K562 (cell line): Measurements from ENCODE around the gene TUT7. TPM values are rescaled to one million over a fixed set of nuclear protein-coding genes. Genes with fewer than 3 reads are reported as not detected.

Experiments used
- ATAC-seq: fragments of 200-7000 bp; cut with Tn5 transposase; 3 replicates; pipeline ENCODE4 v1.9.1; 2020; ENCODE audit warnings: moderate library complexity
- BruUV-seq: library from RNA; stranded (reverse); fragments of 400-500 nt; replicated peaks from 2 replicates; lab custom pipeline; 2021; lab: Mats Ljungman, UMichigan
- CTCF ChIA-PET: fragments of 300-600 bp; formaldehyde crosslinking; extraction: SDS; loops from one replicate; lab custom pipeline; 2021; ENCODE audit warnings: low intra/inter-chr PET ratio; lab: Yijun Ruan, JAX
- POLR2A ChIA-PET: fragments of 300-600, 350-650 bp; sonication (Branson Sonifier 250); formaldehyde crosslinking; extraction: SDS; loops from one replicate; lab custom pipeline; 2021; ENCODE audit warnings: antibody characterized with exemption, inconsistent platforms; lab: Yijun Ruan, JAX
- DNase-seq, 4 experiments: peaks; one replicate each; pipeline versions ENCODE4 v3.0.0 to v3.0.0-alpha.2; 2011 to 2018; ENCODE audit warnings: low spot score in 3 of 4, mixed read lengths in 3 of 4; ENCODE audit errors: extremely low read depth in 1 of 4
- FAIRE-seq: peaks from 2 replicates; lab custom pipeline; 2011; peaks lifted over from hg19 to GRCh38; lab: Jason Lieb, UNC
- H2AFZ ChIP-seq: 2 replicates; pipeline ENCODE4 v1.6.0; 2011; ENCODE audit warnings: low read depth, low read length, control low read depth, inconsistent platforms
- H3K27ac ChIP-seq: fragments of 200-600 bp; 3 replicates; pipeline ENCODE4 v1.8.0; 2011; ENCODE audit warnings: low read depth, mild to moderate bottlenecking, control low read depth, inconsistent platforms, low read length, moderate library complexity, mixed read lengths; ENCODE audit errors: extremely low read depth
- H3K27me3 ChIP-seq, 2 experiments: fragments of 300-600 bp in 1 of 2; 2 replicates in 1 of 2; 3 replicates in 1 of 2; pipeline versions ENCODE4 v1.6.0 to v1.8.0; 2011; ENCODE audit warnings: inconsistent platforms in 2 of 2, low read length in 2 of 2, mild to moderate bottlenecking in 1 of 2, mixed read lengths in 1 of 2, moderate library complexity in 1 of 2; ENCODE audit not compliant: control insufficient read depth in 2 of 2, insufficient read depth in 2 of 2
- H3K36me3 ChIP-seq: fragments of 300-600 bp; 3 replicates; pipeline ENCODE4 v1.8.0; 2011; ENCODE audit warnings: mild to moderate bottlenecking, low read length, inconsistent platforms; ENCODE audit not compliant: control insufficient read depth, insufficient read depth
- H3K4me1 ChIP-seq, 2 experiments: fragments of 200-600 bp in 1 of 2; replicated peaks in 1 of 2; 2 replicates in 1 of 2; 3 replicates in 1 of 2; pipeline versions ENCODE4 v1.5.1 to v1.8.0; 2011; ENCODE audit warnings: inconsistent platforms in 2 of 2, low read length in 2 of 2, mild to moderate bottlenecking in 1 of 2, mixed read lengths in 1 of 2, moderate library complexity in 1 of 2; ENCODE audit not compliant: control insufficient read depth in 2 of 2, insufficient read depth in 2 of 2
- H3K4me2 ChIP-seq: 2 replicates; pipeline ENCODE4 v1.6.1; 2011; ENCODE audit warnings: low read length, control low read depth, inconsistent platforms, mixed read lengths; ENCODE audit not compliant: insufficient read depth
- H3K4me3 ChIP-seq: fragments of 200-600 bp; sonication (generic), shearing (Covaris generic); 2 replicates; pipeline ENCODE4 v1.5.1; 2016; ENCODE audit warnings: control low read depth, inconsistent platforms
- H3K79me2 ChIP-seq: fragments of 200-600 bp; 3 replicates; pipeline ENCODE4 v1.8.0; 2011; ENCODE audit warnings: low read length, inconsistent platforms; ENCODE audit not compliant: control insufficient read depth, insufficient read depth
- H3K9ac ChIP-seq, 2 experiments: 2 replicates each; pipeline versions ENCODE4 v1.6.0 to v1.6.1; 2011; ENCODE audit warnings: low read depth in 2 of 2, low read length in 2 of 2, control low read depth in 1 of 2, inconsistent platforms in 1 of 2, mild to moderate bottlenecking in 1 of 2, mixed read lengths in 1 of 2; ENCODE audit not compliant: insufficient read depth in 1 of 2
- H3K9me1 ChIP-seq: one replicate; pipeline ENCODE4 v1.6.0; 2011; ENCODE audit warnings: inconsistent platforms, mild to moderate bottlenecking, low read length, moderate library complexity; ENCODE audit not compliant: control insufficient read depth, insufficient read depth
- H3K9me3 ChIP-seq: replicated peaks from 2 replicates; pipeline ENCODE4 v1.5.1; 2011; ENCODE audit warnings: low read depth, low read length, inconsistent platforms; ENCODE audit not compliant: control insufficient read depth, insufficient read depth
- H4K20me1 ChIP-seq: replicated peaks from 2 replicates; pipeline ENCODE4 v1.6.1; 2011; ENCODE audit warnings: low read length, inconsistent platforms, mixed read lengths; ENCODE audit not compliant: control insufficient read depth, insufficient read depth
- BACH1 ChIP-seq: fragments of 200-800 bp; sonication (Bioruptor generic); IDR thresholded peaks from 2 replicates; pipeline ENCODE4 v1.6.1; 2016; ENCODE audit warnings: missing genetic modification characterization, missing compliant biosample characterization
- CHCHD3 ChIP-seq: fragments of 250-450 bp; sonication (Bioruptor Pico); IDR thresholded peaks from 2 replicates; pipeline ENCODE4 v2.1.2; 2022; ENCODE audit warnings: mild to moderate bottlenecking
- CHD2 ChIP-seq: IDR thresholded peaks from 2 replicates; pipeline ENCODE4 v1.6.1; 2011; ENCODE audit warnings: low read depth, low read length
- FOXP1 ChIP-seq: sonication (generic); formaldehyde crosslinking; IDR thresholded peaks from 2 replicates; pipeline ENCODE4 v1.8.0; 2022; ENCODE audit warnings: mild to moderate bottlenecking, missing genetic modification reagents
- HCFC1 ChIP-seq: IDR thresholded peaks from 2 replicates; pipeline ENCODE4 v1.6.1; 2012; ENCODE audit warnings: low read depth, low read length, improper control_type of control experiment
- KDM5B ChIP-seq: fragments of 200-600 bp; sonication (generic); IDR thresholded peaks from 2 replicates; pipeline ENCODE4 v1.6.1; 2012; ENCODE audit warnings: low read depth, mild to moderate bottlenecking, moderate library complexity, low read length, control low read depth, inconsistent platforms; ENCODE audit not compliant: insufficient replicate concordance
- PHF8 ChIP-seq: fragments of 200-600 bp; sonication (generic); IDR thresholded peaks from 2 replicates; pipeline ENCODE4 v1.6.1; 2012; ENCODE audit warnings: mixed run types, mild to moderate bottlenecking, inconsistent platforms, low read length, moderate library complexity, borderline replicate concordance
- TAF7 ChIP-seq: fragments of 450-650 bp; IDR thresholded peaks from 2 replicates; pipeline ENCODE4 v1.6.1; 2016; ENCODE audit warnings: missing genetic modification characterization, missing compliant biosample characterization
- TCF7L2 ChIP-seq: fragments of 150-350 bp; IDR thresholded peaks from 2 replicates; pipeline ENCODE4 v1.6.1; 2016; ENCODE audit warnings: low read depth, mild to moderate bottlenecking, low read length, moderate library complexity
- ZNF75A ChIP-seq: fragments of 450-650 bp; formaldehyde crosslinking; IDR thresholded peaks from 2 replicates; pipeline ENCODE4 v1.4.0; 2020; ENCODE audit warnings: mild to moderate bottlenecking
- WGBS: fragments of 100-300 bp; shearing (Covaris generic); methylation state at CpG from one replicate; pipeline ENCODE4 v1.1.6; 2016; ENCODE audit warnings: low coverage, mixed read lengths; ENCODE audit not compliant: insufficient coverage; ENCODE audit errors: missing lambda C conversion rate; 5-methylcytosine and 5-hydroxymethylcytosine counted together
- in situ Hi-C: fragments of 300-500 bp; cut with MboI; formaldehyde crosslinking; loops from 4 replicates; pipeline ENCODE4 v1.15.0; 2018; ENCODE audit warnings: inconsistent platforms, mixed read lengths
- intact Hi-C: fragments of 100-400 bp; cut with micrococcal nuclease; formaldehyde crosslinking; loops from 2 replicates; pipeline ENCODE4 v1.14.2; 2022
- polyA plus RNA-seq, 8 experiments: library from polyadenylated mRNA; depleted of rRNA in 4 of 8; stranded (reverse) in 5 of 8; unstranded in 3 of 8; fragments of >200 nt; fragmentation: Nextera tagmentation in 2 of 8; fragmentation: Illumina TruSeq in 1 of 8; extraction: Ambion mirVana in 2 of 8; extraction: Trizol in 1 of 8; gene quantifications; 2 replicates each; pipeline versions ENCODE4 v1.2.1 to v1.2.3, GENCODE V29; 2011 to 2014; ENCODE audit warnings: inconsistent platforms in 1 of 8, missing spikeins in 1 of 8
- total RNA-seq, 7 experiments: library from RNA; depleted of rRNA in 6 of 7; stranded (reverse); fragments of >200 nt in 6 of 7; fragmentation: Illumina TruSeq in 2 of 7; extraction: Trizol in 2 of 7; gene quantifications; 2 replicates each; pipeline versions ENCODE4 v1.2.1 to v1.2.3, GENCODE V29; 2011 to 2021; ENCODE audit warnings: low replicate concordance in 1 of 7

TUT7 gene
- total and polyA plus RNA-seq, 9 of the 15 experiments (the other 6 are each of a cell fraction or from before 2014, with no cell fraction given) = 5.9 to 26.9 (median 15.2) TPM

- Histone ChIP-seq H3K9ac (no peak overlapping the region), H3K36me3 (peaks cover 76% of the 10 kb centered on the region), H4K20me1 (no peaks in the 10 kb centered on the region), H2AFZ (no peak overlapping the region), H3K27me3 (no peaks in the 10 kb centered on the region), H3K9me1 (no peaks in the 10 kb centered on the region), H3K4me1 (no peaks in the 10 kb centered on the region), H3K9me3 (no peaks in the 10 kb centered on the region), H3K79me2 (no peaks in the 10 kb centered on the region), H3K4me3 (no peak overlapping the region), H3K27ac (no peak overlapping the region), H3K4me2 (no peak overlapping the region)
- in situ Hi-C loops = loop anchor here (5.0 kb wide), 1 partner anchor 37 kb away; no protein-coding TSS in a partner anchor
- DNase-seq (no peak), ATAC-seq (no peak), FAIRE-seq (no peak)
- intact Hi-C loops = no loop called here
- TF ChIP-seq TCF7L2 (no peak), CHCHD3 (no peak), ZNF75A (no peak), BACH1 (tag) (no peak), PHF8 (no peak), KDM5B (no peak), FOXP1 (no peak), HCFC1 (no peak), CHD2 (no peak), TAF7 (tag) (no peak)
- ChIA-PET CTCF (no interaction called here), POLR2A (no interaction called here)
- no TSS peak for BruUV-seq
- WGBS = 87% methylated on average over 2 of the region's 2 CpGs
These were observed 53.5 kb downstream of the TUT7 start for GRCh38 chr9:86300701-86301100.
